Liver (tissue), 9 donors: Measurements from ENCODE around the gene NPEPL1. TPM values are rescaled to one million over a fixed set of nuclear protein-coding genes. Genes with fewer than 3 reads are reported as not detected.

Experiments used
- DNase-seq: peaks from one replicate; pipeline ENCODE4 v3.0.0-alpha.2; 2017; ENCODE audit warnings: low spot score
- H3K27ac ChIP-seq, 2 donors: one replicate each; pipeline ENCODE4 v1.7.0; 2013; ENCODE audit warnings: inconsistent platforms in 2 of 2, low read length in 2 of 2, control low read depth in 1 of 2, low read depth in 1 of 2, mild to moderate bottlenecking in 1 of 2
- H3K27me3 ChIP-seq, 4 donors: one replicate each; pipeline versions ENCODE4 v1.6.1 to v1.7.0; 2013; ENCODE audit warnings: low read length in 3 of 4, inconsistent platforms in 1 of 4, mild to moderate bottlenecking in 1 of 4, moderate library complexity in 1 of 4; ENCODE audit not compliant: control insufficient read depth in 4 of 4, insufficient read depth in 4 of 4
- H3K36me3 ChIP-seq, 4 donors: one replicate each; pipeline versions ENCODE4 v1.6.1 to v1.7.0; 2013; ENCODE audit warnings: low read length in 3 of 4, mild to moderate bottlenecking in 3 of 4, low read depth in 1 of 4, moderate library complexity in 1 of 4; ENCODE audit not compliant: control insufficient read depth in 4 of 4, insufficient read depth in 3 of 4
- H3K4me1 ChIP-seq, 4 donors: one replicate each; pipeline versions ENCODE4 v1.6.1 to v1.7.0; 2013; ENCODE audit warnings: low read length in 3 of 4, mild to moderate bottlenecking in 3 of 4, moderate library complexity in 1 of 4; ENCODE audit not compliant: control insufficient read depth in 4 of 4, insufficient read depth in 4 of 4
- H3K4me3 ChIP-seq, 3 donors: one replicate each; pipeline versions ENCODE4 v1.6.1 to v1.7.0; 2013; ENCODE audit warnings: low read length in 3 of 3, control low read depth in 1 of 3, low read depth in 1 of 3, mild to moderate bottlenecking in 1 of 3
- H3K9ac ChIP-seq, 2 donors: one replicate each; pipeline ENCODE4 v1.7.0; 2013; ENCODE audit warnings: low read length in 2 of 2, mild to moderate bottlenecking in 2 of 2, moderate library complexity in 2 of 2, control low read depth in 1 of 2, low read depth in 1 of 2
- H3K9me3 ChIP-seq, 4 donors: one replicate each; pipeline versions ENCODE4 v1.6.1 to v1.7.0; 2013; ENCODE audit warnings: low read length in 3 of 4; ENCODE audit not compliant: control insufficient read depth in 4 of 4
- ATF3 ChIP-seq: IDR thresholded peaks from 2 replicates; pipeline ENCODE4 v1.6.1; 2016; ENCODE audit warnings: antibody characterized with exemption
- EGR1 ChIP-seq, 2 donors: IDR thresholded peaks; 2 replicates each; pipeline ENCODE4 v1.6.1; 2016 to 2018; ENCODE audit warnings: antibody characterized with exemption in 2 of 2, low read depth in 2 of 2
- FOXA1 ChIP-seq: IDR thresholded peaks from 2 replicates; pipeline ENCODE4 v1.6.1; 2016; ENCODE audit warnings: antibody characterized with exemption
- FOXA2 ChIP-seq: IDR thresholded peaks from 2 replicates; pipeline ENCODE4 v1.6.1; 2016; ENCODE audit warnings: antibody characterized with exemption
- GABPA ChIP-seq, 2 donors: IDR thresholded peaks in 1 of 2; conservative IDR thresholded peaks in 1 of 2; 2 replicates each; pipeline ENCODE4 v1.6.1; 2016; ENCODE audit warnings: antibody characterized with exemption in 2 of 2, mild to moderate bottlenecking in 1 of 2, moderate library complexity in 1 of 2
- HNF4G ChIP-seq: IDR thresholded peaks from 2 replicates; pipeline ENCODE4 v1.6.1; 2016; ENCODE audit warnings: antibody characterized with exemption
- JUND ChIP-seq, 2 donors: IDR thresholded peaks; 2 replicates each; pipeline ENCODE4 v1.6.1; 2016; ENCODE audit warnings: antibody characterized with exemption in 2 of 2
- NR2F2 ChIP-seq: IDR thresholded peaks from 2 replicates; pipeline ENCODE4 v1.6.1; 2016; ENCODE audit warnings: antibody characterized with exemption
- RAD21 ChIP-seq, 2 donors: IDR thresholded peaks; 2 replicates each; pipeline ENCODE4 v1.6.1; 2016; ENCODE audit warnings: antibody characterized with exemption in 2 of 2, mild to moderate bottlenecking in 2 of 2
- RXRA ChIP-seq, 2 donors: IDR thresholded peaks; 2 replicates each; pipeline ENCODE4 v1.6.1; 2017 to 2018; ENCODE audit warnings: antibody characterized with exemption in 2 of 2, mild to moderate bottlenecking in 1 of 2
- SP1 ChIP-seq: IDR thresholded peaks from 2 replicates; pipeline ENCODE4 v1.6.1; 2018; ENCODE audit warnings: antibody characterized with exemption, mild to moderate bottlenecking
- TAF1 ChIP-seq: conservative IDR thresholded peaks from 2 replicates; pipeline ENCODE4 v1.6.1; 2016; ENCODE audit warnings: antibody characterized with exemption, mild to moderate bottlenecking
- YY1 ChIP-seq: IDR thresholded peaks from 2 replicates; pipeline ENCODE4 v1.6.1; 2016; ENCODE audit warnings: antibody characterized with exemption, mild to moderate bottlenecking
- whole genome bisulfite sequencing: extraction: QIAGEN DNeasy Blood & Tissue Kit; methylation state at CpG from one replicate; pipeline ENCODE4 v1.1.7; 2013; 5-methylcytosine and 5-hydroxymethylcytosine counted together
- polyA plus RNA-seq, 2 donors: library from polyadenylated mRNA; stranded (reverse) in 1 of 2; unstranded in 1 of 2; fragments of 200-250 nt in 1 of 2; fragments of >200 nt in 1 of 2; fragmentation: Nextera tagmentation in 1 of 2; extraction: Ambion mirVana in 1 of 2; gene quantifications; one replicate each; pipeline versions ENCODE4 v1.2.1 to v1.2.3, GENCODE V29; 2013 to 2015
- total RNA-seq, 2 donors: library from RNA; depleted of rRNA; stranded (reverse); fragments of >200 nt; gene quantifications; one replicate each; pipeline ENCODE4 v1.2.3, GENCODE V29; 2014
- TF ChIP-seq, protein P1 (sequence below): IDR thresholded peaks from 2 replicates; pipeline ENCODE4 v1.6.1; 2016; ENCODE audit warnings: antibody characterized with exemption
- TF ChIP-seq, protein P2 (sequence below): IDR thresholded peaks from 2 replicates; pipeline ENCODE4 v1.6.1; 2016; ENCODE audit warnings: antibody characterized with exemption, mild to moderate bottlenecking
- TF ChIP-seq, protein P3 (sequence below): fragments of 150-350 bp; IDR thresholded peaks from 2 replicates; pipeline ENCODE4 v1.5.1; 2017; ENCODE audit warnings: improper control_type of control experiment, low read depth, low read length; ENCODE audit not compliant: missing input control
- donor health status: healthy.
- donor health status: healthy.
- donor health status: healthy.
- donor health status: healthy.
- donor health status: healthy.

Gene NPEPL1
- total and polyA plus RNA-seq, 4 donors = 8.0 to 13.3 (median 10.9) TPM

DNA sequence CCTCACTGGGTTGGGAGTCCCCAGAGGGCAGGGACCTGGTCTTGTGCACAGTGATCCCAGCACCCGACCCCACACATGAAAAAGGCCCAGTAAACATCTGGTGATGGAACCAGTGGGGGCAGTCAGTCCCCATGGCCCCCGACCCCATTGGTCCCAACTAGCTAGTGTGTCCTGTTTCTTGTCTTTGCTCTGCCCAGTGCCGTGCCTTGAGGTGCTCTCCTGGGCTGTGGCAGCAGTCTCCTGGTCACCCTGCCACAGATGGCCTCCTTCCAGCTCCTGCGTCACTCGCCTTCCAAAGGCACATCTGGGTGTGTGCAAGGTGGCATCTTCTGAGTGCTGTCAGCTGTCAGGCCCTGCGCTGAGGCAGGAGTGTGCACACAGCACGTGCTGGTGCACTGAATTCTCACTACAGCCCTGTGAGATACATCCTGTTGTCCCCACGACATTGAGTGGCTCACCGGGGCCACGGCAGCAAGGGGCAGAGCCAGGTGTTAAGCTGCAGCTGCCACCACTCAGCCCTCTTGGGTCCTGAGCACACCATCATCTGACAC, 3.9 kb downstream of the NPEPL1 start:
- TF ChIP-seq JUND (IDR thresholded peaks at IDR 0.05) (no peak), YY1 (no peak), RXRA (IDR thresholded peaks at IDR 0.05) (no peak), HNF4G (no peak), TAF1 (no peak), FOXA2 (no peak), RAD21 (IDR thresholded peaks at IDR 0.05) (no peak), ATF3 (no peak), GABPA (IDR thresholded peaks at IDR 0.05 in 1 of 2, conservative IDR thresholded peaks at IDR 0.05 in 1 of 2) (no peak), SP1 (no peak), FOXA1 (no peak), NR2F2 (no peak), EGR1 (IDR thresholded peaks at IDR 0.05; ENCODE audit: low read depth in 2 of 2) (no peak)
- TF ChIP-seq, protein P1, sequence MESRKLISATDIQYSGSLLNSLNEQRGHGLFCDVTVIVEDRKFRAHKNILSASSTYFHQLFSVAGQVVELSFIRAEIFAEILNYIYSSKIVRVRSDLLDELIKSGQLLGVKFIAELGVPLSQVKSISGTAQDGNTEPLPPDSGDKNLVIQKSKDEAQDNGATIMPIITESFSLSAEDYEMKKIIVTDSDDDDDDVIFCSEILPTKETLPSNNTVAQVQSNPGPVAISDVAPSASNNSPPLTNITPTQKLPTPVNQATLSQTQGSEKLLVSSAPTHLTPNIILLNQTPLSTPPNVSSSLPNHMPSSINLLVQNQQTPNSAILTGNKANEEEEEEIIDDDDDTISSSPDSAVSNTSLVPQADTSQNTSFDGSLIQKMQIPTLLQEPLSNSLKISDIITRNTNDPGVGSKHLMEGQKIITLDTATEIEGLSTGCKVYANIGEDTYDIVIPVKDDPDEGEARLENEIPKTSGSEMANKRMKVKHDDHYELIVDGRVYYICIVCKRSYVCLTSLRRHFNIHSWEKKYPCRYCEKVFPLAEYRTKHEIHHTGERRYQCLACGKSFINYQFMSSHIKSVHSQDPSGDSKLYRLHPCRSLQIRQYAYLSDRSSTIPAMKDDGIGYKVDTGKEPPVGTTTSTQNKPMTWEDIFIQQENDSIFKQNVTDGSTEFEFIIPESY = no peak
- TF ChIP-seq, protein P2, sequence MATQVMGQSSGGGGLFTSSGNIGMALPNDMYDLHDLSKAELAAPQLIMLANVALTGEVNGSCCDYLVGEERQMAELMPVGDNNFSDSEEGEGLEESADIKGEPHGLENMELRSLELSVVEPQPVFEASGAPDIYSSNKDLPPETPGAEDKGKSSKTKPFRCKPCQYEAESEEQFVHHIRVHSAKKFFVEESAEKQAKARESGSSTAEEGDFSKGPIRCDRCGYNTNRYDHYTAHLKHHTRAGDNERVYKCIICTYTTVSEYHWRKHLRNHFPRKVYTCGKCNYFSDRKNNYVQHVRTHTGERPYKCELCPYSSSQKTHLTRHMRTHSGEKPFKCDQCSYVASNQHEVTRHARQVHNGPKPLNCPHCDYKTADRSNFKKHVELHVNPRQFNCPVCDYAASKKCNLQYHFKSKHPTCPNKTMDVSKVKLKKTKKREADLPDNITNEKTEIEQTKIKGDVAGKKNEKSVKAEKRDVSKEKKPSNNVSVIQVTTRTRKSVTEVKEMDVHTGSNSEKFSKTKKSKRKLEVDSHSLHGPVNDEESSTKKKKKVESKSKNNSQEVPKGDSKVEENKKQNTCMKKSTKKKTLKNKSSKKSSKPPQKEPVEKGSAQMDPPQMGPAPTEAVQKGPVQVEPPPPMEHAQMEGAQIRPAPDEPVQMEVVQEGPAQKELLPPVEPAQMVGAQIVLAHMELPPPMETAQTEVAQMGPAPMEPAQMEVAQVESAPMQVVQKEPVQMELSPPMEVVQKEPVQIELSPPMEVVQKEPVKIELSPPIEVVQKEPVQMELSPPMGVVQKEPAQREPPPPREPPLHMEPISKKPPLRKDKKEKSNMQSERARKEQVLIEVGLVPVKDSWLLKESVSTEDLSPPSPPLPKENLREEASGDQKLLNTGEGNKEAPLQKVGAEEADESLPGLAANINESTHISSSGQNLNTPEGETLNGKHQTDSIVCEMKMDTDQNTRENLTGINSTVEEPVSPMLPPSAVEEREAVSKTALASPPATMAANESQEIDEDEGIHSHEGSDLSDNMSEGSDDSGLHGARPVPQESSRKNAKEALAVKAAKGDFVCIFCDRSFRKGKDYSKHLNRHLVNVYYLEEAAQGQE = no peak
- TF ChIP-seq, protein P3, sequence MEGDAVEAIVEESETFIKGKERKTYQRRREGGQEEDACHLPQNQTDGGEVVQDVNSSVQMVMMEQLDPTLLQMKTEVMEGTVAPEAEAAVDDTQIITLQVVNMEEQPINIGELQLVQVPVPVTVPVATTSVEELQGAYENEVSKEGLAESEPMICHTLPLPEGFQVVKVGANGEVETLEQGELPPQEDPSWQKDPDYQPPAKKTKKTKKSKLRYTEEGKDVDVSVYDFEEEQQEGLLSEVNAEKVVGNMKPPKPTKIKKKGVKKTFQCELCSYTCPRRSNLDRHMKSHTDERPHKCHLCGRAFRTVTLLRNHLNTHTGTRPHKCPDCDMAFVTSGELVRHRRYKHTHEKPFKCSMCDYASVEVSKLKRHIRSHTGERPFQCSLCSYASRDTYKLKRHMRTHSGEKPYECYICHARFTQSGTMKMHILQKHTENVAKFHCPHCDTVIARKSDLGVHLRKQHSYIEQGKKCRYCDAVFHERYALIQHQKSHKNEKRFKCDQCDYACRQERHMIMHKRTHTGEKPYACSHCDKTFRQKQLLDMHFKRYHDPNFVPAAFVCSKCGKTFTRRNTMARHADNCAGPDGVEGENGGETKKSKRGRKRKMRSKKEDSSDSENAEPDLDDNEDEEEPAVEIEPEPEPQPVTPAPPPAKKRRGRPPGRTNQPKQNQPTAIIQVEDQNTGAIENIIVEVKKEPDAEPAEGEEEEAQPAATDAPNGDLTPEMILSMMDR = no peak
- 95% methylated on average over 10 of the region's 10 CpGs for WGBS
- no peak overlapping the region for H3K4me3 ChIP-seq
- DNase-seq = no peak
- no peaks in the 10 kb centered on the region for H3K27me3 ChIP-seq
- no peaks in the 10 kb centered on the region for H3K9me3 ChIP-seq
- H3K27ac ChIP-seq = no peak overlapping the region
- H3K36me3 ChIP-seq = peaks cover 2 to 49% (median 18%) of the 10 kb centered on the region in 4 donors
- no peak overlapping the region for H3K9ac ChIP-seq
- H3K4me1 ChIP-seq = peaks cover 5 to 17% (median 13%) of the 10 kb centered on the region in 4 donors
